ENCODE measurements around the gene KRTAP10-2.
"Not testable (repeated sequence)": the region's sequence is repeated elsewhere in the genome, so short reads cannot be mapped to it uniquely, and the experiment has no call there.

Gene KRTAP10-2

GRCh38 chr21:44583089-44583799 is 31.9 kb upstream of the KRTAP10-2 start:
- DNase-seq (ENCODE audit: low read depth): no peak

DNA sequence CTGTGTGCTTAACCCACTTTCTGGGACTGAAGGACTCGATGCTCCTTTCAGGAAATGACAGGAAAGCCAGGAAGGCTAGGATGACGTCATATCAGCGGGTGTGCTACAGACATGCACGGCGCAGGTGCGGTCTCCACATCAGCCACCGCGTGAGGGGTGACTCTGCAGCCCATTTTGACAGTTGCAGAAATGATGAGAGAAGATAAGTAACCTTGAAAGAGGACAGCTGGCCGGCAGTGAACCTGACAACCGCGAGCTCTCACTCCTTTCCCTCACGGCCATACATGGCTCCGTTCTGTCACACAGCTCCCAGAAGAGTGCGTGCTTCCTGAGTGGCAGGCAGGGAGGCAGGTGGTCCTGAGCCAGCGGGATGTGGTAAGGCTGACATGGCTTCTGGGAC is 30.8 kb upstream of the KRTAP10-2 start:
- DNase-seq (ENCODE audit: low read depth): no peak

DNA sequence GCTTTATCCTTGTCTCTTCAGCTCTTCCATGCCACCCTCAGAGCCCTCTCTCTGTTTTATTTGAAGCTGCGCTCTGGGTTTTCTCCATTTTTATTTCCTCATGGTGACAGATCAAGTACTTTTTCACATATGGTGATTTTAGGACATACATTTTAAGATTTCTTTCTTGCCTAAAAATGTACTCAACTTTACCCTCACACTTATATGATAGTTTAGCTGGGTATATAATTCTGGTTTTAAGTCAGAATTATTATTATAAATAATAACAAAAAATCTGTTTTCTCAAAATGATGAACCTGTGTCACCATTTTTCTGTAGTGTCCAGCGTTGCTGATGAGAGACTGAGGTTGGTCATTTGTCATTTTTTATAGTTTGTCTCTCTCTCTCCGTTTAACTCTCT is 29.9 kb upstream of the KRTAP10-2 start:
- no peak for DNase-seq (ENCODE audit: low read depth)

DNA sequence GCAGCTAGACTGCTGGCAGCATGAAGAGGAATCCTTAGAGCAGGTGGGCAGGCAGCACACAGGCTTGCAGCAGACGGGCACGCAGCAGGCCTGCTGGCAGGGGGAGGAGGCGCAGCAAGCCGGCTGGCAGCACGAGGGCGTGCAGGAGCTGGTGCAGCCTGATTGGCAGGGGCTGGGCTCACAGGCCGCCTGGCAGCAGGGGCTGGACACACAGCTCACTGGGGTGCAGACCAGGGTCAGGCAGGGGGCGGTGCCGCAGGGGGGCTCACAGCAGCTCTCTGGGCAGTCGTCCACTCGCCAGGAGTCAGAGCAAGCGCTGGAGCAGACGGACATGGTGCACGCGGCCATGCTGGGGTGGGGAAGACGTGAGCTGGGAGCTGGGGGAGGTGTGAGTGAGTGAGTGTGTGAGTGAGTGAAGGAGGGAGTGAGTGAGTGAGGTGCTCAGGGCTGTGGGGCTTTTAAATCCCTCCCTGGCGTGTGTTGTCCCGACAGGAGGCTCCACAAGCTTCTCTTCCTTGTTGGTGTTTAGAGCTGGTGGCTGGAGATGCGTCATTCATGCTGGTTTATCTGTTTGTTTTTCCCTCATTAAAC is 29.0 kb upstream of the KRTAP10-2 start, which contains the start of gene KRTAP10-5:
Gene KRTAP10-5, minus strand, starts transcription at position 374 of the 591 bp plus-strand sequence. Its CDS starts 26 bp downstream, at position 348.
- DNase-seq (ENCODE audit: low read depth): not testable (repeated sequence)

GRCh38 chr21:44579833-44580144 is 28.5 kb upstream of the KRTAP10-2 start:
- DNase-seq (ENCODE audit: low read depth): no peak

DNA sequence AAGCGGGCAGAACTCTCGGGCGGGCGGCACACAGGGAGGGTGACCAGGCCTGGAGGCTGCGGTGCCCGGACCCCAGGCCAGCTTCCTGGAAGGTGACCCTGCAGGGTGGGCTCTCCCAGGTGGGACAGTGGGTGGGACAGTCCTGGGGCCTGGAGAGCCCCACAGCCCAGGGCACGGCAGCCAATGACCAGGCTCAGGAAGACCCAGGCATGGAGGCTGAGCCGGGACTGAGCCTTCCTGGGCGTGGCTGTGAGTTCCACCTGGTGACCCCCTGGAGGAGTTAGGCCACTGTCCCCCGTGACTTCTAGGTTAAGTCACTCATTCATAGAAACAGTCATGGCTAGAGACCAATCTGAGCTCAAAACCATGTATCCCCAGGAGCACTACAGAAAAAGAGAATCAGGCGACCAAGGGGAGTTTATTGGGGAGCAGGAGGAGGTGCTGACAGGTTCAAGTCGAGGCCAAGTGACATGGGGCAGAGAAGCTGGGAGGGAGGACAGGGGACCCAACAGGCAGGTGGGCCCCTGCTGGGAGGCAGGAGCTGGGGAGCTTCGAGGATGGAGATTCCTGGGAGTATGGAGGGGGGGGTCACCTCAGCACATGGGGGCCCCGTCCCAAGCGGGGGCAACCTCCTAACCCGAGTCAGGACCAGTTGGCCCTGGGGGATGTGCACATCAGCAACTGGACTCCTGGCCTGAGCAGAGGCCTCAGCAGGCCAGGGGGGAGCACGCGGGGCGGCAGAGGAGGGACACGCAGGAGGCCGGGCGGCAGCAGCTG is 27.9 kb upstream of the KRTAP10-2 start:
- DNase-seq (ENCODE audit: low read depth): no peak

DNA sequence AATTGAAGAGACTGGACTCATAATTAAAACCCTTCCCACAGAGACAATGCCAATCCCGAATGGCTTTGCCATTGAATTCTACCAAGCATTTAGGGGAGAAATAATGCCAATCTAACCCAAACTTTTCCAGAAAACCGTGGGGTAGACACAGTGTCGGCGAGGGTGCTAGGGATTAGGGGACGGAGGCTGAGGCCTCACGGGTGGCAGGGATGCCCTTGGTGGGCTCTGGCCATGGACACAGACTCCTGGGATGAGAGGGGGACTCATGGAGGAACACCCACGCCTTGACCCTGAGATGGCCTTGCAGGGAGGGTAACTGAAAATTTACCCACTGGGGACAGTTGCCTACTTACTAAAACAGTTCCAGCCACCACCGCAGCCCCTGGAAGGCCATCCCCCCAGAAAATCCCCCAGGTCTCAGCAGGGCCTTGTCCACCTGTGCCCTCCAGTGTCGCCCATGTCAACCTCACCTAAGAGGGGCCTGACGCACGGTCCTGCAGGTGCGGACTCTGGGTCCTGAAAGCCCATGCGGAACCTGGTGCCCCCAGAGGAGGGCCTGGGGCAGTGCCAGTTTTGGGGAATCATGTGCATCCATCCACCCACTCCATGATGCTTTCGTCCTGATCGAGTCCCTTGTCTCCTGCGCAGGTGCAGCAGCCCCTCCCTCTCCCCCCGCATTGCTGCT is 27.2 kb upstream of the KRTAP10-2 start:
- DNase-seq (ENCODE audit: low read depth): no peak

DNA sequence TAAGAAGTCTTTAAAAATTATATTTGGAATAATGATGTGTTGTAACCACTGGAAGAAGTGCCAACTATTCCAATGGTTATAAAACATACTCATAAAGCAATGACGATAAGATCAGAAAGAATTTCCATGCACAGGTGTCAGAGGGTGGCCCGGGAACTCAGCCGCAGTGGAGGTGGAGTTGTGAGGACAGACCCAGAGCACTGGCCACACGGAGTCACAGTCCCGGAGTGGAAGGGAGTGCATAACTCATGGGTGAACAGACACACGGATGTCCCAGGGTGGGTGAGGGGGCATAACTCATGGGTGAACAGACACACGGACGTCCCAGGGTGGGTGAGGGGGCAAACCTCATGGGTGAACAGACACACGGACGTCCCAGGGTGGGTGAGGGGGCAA is 24.7 kb upstream of the KRTAP10-2 start:
- no peak for DNase-seq (ENCODE audit: low read depth)

- DNase-seq (ENCODE audit: low read depth): no peak
These were observed 24.2 kb upstream of the KRTAP10-2 start for GRCh38 chr21:44575307-44576024.

GRCh38 chr21:44574457-44575306 is 23.4 kb upstream of the KRTAP10-2 start:
- DNase-seq (ENCODE audit: low read depth): no peak

GRCh38 chr21:44573630-44574456 is 22.5 kb upstream of the KRTAP10-2 start, which contains the start of gene KRTAP10-4:
KRTAP10-4 (plus strand) TSS chr21:44573729; CDS start chr21:44573759, 30 bp downstream.
- DNase-seq (ENCODE audit: low read depth): not testable (repeated sequence)

DNA sequence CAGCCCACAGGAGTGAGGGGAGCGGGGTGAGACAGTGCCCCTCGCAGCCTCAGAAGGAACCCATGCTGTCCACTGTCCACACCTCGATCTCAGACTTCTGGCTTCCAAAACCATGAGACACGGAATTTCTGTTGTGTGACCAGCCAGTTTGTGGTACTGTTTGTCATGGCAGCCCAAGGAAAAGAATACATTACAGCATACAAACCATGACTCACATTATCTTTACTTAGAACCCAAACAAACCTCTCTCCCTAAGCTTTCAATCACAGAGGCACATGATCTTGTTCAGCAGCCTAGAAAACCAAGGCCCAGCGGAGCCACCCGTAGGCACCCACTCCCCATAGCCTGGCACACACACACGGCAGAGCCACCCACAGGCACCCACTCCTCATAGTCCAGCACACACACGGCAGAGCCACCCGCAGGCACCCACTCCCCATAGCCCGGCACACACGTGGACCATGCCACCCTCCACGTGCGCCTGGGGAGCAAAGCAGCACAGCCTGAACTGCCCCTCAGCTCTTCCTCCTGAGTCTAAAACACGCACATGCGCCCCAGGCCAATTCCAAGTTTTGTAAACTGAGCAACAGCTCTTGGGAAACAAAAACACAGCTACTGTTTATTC is 21.8 kb upstream of the KRTAP10-2 start:
- DNase-seq (ENCODE audit: low read depth): no peak

GRCh38 chr21:44571844-44572782 is 20.8 kb upstream of the KRTAP10-2 start:
- no peak for DNase-seq (ENCODE audit: low read depth)

GRCh38 chr21:44571296-44571695 is 20.0 kb upstream of the KRTAP10-2 start:
- no peak for DNase-seq (ENCODE audit: low read depth)

DNA sequence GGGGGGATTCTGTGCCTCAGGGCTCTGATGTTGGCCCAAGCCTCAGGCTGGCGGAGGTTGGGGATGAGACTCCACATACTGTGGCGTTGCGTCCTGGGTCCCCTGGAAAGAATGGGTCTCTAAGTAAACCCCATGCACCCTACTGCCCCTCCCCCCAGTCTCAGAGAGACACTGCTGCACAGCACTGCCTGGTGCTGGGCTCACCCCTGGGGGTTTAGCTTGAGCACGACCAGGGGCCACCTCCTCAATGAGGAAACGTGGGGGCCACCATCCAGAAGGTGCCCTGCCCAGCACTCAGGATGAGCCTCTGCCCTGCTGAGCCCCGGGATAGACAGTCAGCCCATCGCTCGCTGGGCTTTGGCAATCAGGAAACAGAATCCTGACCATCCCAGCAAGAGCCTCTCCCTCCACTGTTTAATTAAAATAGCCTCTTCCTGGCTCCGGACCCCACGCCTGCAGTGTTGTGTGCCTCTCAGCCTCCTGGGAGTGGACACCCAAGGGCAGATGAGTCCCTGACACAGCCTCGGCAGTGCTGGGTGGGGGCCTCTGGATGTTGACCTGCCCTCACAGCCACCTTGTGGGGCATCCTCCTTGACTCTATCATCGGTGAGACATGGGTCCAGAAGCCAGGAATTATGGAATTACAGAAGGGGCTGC is 18.7 kb upstream of the KRTAP10-2 start:
- DNase-seq (ENCODE audit: low read depth): no peak

GRCh38 chr21:44568667-44569556 is 17.6 kb upstream of the KRTAP10-2 start:
- no peak for DNase-seq (ENCODE audit: low read depth)

DNA sequence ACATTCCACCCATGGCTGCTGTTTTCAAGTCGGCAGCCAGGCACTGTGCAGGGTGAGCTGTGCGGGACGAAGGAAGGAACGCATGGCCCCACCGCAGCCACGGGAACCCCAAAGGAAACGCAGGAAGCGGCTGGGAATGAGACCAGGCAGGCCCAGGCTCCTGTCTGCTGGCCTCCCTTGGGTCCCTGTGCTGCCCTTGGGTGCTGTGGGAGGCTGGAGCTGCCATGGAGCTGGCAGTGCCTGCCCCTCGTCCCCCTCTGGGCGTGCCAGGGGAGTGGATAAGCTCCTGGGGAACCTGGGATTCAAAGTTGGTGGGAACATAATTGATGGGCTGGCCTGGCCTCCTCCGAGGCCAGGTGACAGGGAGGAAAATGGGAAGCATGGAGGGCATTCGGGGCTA is 17.0 kb upstream of the KRTAP10-2 start:
- no peak for DNase-seq (ENCODE audit: low read depth)

Measured in activated gamma-delta T cell treated with anti-CD3 and anti-CD28 coated beads, Interleukin-2, amount 50 U/mL, for 16 hours (primary cell).